Brain microvascular endothelial cell (primary cell): ENCODE results near the gene DES.
A peak's percentile ranks its signal among the peaks of the same experiment; 100 is the strongest.

Experiments used
- DNase-seq: peaks from one replicate; pipeline ENCODE4 v3.0.0-alpha.2; 2020
- H3K27ac ChIP-seq: fragments of 250-450 bp; sonication (Bioruptor Pico); 2 replicates; pipeline ENCODE4 v1.5.1; 2020; ENCODE audit warnings: mild to moderate bottlenecking, moderate library complexity
- H3K27me3 ChIP-seq: fragments of 250-450 bp; sonication (Bioruptor Pico); replicated peaks from 2 replicates; pipeline ENCODE4 v1.5.1; 2020; ENCODE audit warnings: mild to moderate bottlenecking
- H3K36me3 ChIP-seq: fragments of 250-450 bp; sonication (Bioruptor Pico); replicated peaks from 2 replicates; pipeline ENCODE4 v1.5.1; 2020; ENCODE audit warnings: mild to moderate bottlenecking
- H3K4me3 ChIP-seq: 2 replicates; pipeline ENCODE4 v1.5.1; 2011; ENCODE audit warnings: low read depth, mild to moderate bottlenecking, control low read depth, low read length, moderate library complexity
- CTCF ChIP-seq: IDR thresholded peaks from 2 replicates; pipeline ENCODE4 v1.5.1; 2011; ENCODE audit warnings: low read depth, mild to moderate bottlenecking, moderate library complexity, low read length, control low read depth, inconsistent platforms; ENCODE audit errors: missing control alignments
- in situ Hi-C: cut with HindIII; loops from 2 replicates; pipeline ENCODE4 v1.10.0; 2017; ENCODE audit warnings: low sequenced_read_pairs, low pct_ligation_motif_present

The DES gene

GRCh38 chr2:219447242-219448098 lies 29.3 kb downstream of the DES start:
- Histone ChIP-seq H3K27ac (no peak overlapping the region), H3K4me3 (no peak overlapping the region), H3K27me3 (peaks cover 11% of the 10 kb centered on the region), H3K36me3 (no peaks in the 10 kb centered on the region)
- no peak for TF ChIP-seq CTCF
- DNase-seq: no peak
- in situ Hi-C loops: no loop called here

GRCh38 chr2:219448099-219448775 lies 30.1 kb downstream of the DES start:
- TF ChIP-seq CTCF: no peak
- no peak for DNase-seq
- Histone ChIP-seq H3K27me3 (peaks cover 11% of the 10 kb centered on the region), H3K36me3 (no peaks in the 10 kb centered on the region), H3K27ac (no peak overlapping the region), H3K4me3 (no peak overlapping the region)
- in situ Hi-C loops: no loop called here

GRCh38 chr2:219448776-219449341 lies 30.7 kb downstream of the DES start:
- peak; percentile 12 for TF ChIP-seq CTCF
- H3K27ac ChIP-seq: no peak overlapping the region
- H3K36me3 ChIP-seq: no peaks in the 10 kb centered on the region
- in situ Hi-C loops: no loop called here
- H3K27me3 ChIP-seq: peaks cover 11% of the 10 kb centered on the region
- no peak for DNase-seq
- H3K4me3 ChIP-seq: no peak overlapping the region

GRCh38 chr2:219449609-219450008 lies 31.4 kb downstream of the DES start:
- in situ Hi-C loops: no loop called here
- H3K36me3 ChIP-seq: no peaks in the 10 kb centered on the region
- no peak overlapping the region for H3K27ac ChIP-seq

GRCh38 chr2:219451661-219452360 lies 33.6 kb downstream of the DES start:
- peaks cover 11% of the 10 kb centered on the region for H3K27me3 ChIP-seq
- in situ Hi-C loops: no loop called here
- no peak for TF ChIP-seq CTCF
- no peak overlapping the region for H3K27ac ChIP-seq
- H3K4me3 ChIP-seq: no peak overlapping the region
- no peaks in the 10 kb centered on the region for H3K36me3 ChIP-seq
- no peak for DNase-seq

More at GRCh38 chr2:219449609-219450008, 31.4 kb downstream of the DES start:
- peaks cover 11% of the 10 kb centered on the region for H3K27me3 ChIP-seq
- no peak for DNase-seq
- no peak overlapping the region for H3K4me3 ChIP-seq
- no peak for TF ChIP-seq CTCF
